D341Med (cell line): ENCODE results near the gene SELENOP.

ENCODE experiments used
- DNase-seq: peaks from one replicate; pipeline ENCODE4 v3.0.0; 2012; ENCODE audit warnings: low spot score

Gene SELENOP

DNA sequence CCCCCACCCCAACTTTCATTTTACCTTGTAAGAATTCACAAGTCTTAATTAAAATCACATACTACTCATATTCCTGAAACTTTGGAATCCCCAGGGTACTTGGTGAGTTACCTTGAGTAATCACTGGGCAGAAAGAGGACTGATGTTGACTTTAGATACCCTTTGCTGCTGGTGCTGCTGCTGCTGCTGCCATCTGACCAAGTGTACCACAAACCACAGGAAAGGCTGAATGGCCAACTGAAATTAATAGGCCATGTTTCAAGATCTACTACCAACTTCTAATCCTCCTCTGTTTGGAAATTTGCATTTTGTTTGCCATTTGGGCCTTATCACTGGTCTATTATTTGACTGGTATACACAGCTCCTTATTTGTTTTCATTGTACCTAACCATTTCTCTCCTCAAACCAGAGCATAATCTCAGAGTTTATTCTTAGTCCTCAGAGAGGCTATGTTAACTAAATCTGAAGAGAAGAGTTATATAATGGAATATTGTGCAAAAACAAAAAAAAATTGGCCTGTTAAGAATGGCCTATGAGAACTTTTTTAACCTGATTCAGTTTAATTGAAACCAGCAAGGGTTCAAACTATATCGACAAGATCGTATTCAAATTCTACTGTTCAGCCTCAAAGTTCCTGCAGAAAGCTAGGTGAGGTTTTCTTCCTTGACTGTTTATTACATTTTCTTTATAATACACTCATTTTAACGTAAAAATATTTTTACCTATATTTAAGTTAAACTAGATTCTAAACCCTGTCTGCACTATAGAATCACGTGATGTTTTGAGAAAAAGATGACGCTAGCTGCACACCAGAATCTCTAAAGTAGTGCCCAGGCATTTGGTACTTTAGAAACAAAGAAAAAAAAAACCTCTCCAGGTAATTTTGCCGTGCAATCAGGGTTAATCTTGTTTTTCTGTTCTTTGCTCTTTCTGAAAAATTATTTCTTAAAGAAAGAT is 13.1 kb downstream of the SELENOP start:
- DNase-seq: no peak

DNA sequence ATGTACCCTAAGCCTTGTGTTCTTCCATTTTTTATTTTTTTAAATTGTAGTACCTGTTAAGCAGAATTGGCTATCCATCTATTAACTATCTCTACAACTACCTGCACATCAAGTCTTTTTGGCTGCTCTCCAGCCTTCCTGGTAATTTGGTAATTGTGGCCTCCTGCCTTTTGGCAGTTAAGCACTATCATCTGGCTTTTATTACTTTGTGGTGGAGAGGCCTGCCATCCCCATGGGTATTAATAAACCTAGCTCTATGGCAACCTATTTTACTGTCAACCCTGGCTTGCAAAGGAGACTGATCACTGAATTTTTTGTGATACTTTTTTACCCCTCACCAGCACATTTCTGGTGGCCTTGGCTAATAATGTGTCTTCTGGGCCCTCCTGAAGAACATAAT is 20.5 kb downstream of the SELENOP start:
- no peak for DNase-seq

DNA sequence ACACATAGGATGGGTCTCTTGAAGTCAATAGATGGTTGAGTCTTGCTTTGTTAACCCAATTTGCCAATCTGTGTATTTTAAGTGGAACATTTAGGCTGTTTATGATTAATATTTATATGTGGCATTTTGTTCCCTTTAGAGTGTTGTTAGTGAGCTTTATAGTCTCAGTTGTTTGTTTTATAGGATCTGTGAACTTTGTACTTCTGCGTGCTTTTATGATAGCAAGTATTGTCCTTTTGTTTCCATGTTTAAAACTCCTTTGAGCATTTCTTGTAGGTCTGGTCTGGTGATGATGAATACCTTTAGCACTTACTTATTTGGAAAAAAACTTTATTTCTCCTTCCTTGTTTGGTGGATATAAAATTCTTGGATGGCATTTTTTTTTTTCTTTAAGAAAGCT is 23.8 kb downstream of the SELENOP start:
- no peak for DNase-seq

DNA sequence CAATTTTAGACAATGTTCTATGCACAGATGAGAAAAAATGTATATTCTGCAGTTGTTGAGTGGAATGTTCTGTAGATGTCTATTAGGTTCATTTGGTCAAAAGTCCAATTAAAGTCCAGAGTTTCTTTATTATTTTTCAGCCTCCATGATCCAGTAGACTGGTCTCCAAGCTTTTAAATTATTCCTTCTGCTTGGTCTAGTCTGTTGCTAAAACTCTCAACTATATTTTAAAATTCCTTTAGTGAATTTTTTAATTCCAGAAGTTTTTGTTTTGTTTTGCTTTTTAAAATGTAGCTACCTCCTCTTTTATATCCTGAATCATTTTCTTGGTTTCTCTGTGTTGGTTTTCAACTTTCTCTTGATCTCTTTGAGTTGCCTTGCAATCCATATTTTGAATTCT is 24.6 kb downstream of the SELENOP start:
- no peak for DNase-seq

DNA sequence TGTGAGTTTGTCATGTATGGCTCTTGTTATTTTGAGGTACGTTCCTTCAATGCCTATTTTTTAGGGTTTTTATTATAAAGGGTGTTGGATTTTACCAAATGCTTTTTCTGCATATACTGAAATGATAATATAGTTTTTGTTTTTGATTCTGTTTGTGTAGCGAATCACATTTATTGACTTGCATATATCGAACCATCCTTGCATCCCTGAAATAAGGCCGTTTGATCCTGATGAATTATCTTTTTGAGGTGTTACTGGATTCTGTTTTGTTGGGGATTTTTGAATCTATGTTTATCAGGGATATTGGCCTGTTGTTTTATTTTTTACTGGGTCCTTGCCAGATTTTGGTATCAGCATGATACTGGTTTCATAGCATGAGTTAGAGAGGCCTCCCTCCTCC is 25.9 kb downstream of the SELENOP start:
- no peak for DNase-seq

DNA sequence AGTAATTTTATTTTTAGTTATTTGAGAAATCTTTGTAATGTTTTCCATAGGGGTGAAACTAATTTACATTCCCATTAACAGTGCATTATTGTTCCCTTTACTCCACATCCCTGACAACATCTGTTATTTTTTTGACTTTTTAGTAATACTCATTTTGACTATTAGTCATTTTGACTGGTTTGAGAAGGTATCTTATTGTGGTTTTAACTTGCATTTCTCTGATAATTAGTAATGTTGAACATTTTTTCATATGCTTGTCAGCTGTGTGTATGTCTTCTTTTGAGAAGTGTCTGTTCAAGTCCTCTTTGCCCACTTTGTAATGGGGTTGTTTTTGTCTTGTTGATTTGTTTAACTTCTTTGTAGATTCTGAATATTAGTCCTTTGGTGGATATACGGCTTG is 27.6 kb downstream of the SELENOP start:
- no peak for DNase-seq

DNA sequence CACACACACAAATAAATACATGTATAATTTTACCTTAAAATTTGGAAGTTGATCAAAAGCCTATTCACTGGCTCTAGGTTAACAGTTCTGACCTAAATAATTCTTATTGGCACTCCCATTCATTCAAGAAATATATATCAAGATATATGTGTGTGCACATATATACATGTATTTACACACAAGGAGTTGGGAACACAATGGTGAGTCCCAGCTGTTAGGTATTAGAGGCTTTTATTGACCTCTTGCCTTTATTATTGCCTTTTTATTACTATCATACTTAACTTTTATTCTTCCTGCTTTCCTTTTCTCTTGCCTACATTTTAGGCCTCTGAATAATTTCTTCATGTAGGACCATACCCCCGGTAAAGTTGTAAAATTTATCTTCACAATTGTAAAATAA is 30.1 kb downstream of the SELENOP start:
- DNase-seq: no peak

DNA sequence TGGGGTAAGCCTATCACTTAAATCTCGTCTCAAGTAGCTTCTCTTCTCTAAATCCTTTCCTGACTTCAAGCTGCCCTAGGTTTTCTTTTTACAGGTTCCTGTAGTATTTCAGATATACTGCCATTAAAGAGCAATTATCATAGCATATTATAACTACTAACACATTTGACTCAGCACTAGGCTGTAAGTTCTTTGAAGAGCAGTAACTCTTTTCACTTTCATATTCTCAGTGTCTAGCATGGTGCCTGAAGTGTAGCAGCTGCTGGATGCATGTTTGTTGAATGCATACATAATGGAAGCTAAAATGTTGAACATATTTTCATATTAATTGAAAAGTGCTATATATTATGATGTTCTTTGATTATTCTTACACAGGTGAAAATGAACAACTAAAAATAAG is 32.6 kb downstream of the SELENOP start:
- DNase-seq: no peak

DNA sequence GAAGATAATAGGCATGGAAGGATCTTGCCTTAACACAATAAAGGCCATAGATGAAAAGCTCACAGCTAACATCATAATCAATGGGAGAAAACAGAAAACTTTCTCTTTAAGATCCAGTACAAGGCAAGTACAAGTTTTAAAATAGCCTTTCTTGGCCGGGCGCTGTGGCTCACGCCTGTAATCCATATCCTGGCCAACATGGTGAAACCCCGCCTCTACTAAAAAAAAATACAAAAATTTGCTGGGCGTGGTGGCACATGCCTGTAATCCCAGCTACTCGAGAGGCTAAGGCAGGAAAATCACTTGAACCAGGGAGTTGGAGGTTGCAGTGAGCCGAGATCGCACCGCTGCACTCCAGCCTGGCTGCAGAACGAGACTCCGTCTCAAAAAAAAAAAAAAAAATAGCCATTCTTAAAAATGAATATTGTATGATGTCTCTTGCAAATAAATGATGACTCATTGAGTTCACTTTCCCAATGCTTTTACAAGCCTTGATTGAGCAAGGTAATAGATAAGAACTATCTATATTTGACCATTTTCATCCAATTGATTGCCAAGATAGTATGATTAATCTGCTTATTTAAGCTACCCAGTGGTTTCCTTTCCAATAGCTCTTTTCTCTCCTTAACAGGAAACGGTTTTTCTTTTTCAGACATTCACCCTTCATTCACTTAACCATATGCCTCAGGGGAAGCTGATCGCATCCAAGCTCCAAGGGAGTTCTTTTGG is 39.3 kb downstream of the SELENOP start:
- DNase-seq: no peak

DNA sequence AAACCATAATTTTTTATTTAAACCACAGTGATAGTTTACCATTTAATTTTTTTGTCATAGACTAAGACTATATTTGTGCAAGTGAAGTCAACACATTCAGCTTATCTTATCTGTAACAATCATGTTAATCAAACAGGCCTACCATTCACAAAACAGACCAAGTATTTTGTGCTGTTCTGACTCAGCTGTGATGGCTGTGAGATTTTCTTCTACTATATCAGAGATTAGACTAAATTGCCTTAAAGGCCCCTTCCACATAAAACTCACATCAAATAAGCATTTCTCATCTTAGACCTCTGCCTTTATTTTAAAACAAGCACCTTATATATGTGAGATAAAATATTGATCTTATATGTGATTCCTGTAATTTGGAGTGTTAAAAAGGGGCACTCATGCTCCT is 41.7 kb downstream of the SELENOP start:
- DNase-seq: no peak

DNA sequence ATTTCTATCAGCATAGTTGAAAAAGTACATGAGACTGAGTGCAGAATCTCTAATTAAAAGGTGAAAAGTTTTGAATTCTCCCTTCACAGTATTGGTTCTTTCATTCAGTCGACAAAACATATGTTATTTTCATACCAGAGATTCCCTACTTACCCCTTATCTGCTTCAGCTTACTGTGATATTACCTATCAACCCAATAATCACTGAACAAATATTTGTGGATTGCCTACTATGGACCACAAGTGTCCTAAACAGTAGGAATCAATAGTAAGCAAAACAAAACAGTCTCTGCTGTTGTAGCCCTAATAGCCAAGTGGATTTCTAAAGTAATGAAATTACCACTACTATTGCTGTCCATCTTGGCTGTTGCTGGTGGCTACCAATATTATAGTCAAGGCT is 43.6 kb downstream of the SELENOP start:
- no peak for DNase-seq

DNA sequence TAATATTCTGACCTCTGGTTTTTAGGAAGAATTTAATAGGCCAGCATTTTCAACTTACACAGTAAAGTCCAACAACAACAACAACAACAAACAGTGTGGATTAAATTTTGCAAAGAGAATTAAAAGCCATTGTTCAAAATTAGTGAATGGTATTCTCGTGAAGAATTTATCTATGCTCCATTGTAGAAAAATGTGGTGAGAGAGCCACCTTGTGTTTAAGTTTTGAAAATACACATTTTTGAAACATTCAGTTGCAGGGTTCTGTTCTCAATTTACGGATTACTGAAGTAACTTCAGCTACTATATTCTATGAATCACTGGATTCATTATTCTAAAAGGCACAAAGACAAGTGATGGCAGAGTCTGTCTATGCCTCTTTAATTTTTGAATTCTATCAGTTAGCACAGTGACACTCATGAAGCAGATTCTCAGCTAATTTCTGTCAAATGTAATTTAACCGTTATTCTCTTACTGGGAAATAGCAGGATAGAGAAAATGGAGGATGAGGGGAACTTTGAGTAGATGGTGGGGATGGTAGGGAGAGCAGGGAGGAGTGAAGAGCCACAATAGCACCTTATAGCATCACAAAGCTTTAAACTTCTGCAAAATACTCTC is 44.1 kb downstream of the SELENOP start:
- peak; percentile 26 for DNase-seq

DNA sequence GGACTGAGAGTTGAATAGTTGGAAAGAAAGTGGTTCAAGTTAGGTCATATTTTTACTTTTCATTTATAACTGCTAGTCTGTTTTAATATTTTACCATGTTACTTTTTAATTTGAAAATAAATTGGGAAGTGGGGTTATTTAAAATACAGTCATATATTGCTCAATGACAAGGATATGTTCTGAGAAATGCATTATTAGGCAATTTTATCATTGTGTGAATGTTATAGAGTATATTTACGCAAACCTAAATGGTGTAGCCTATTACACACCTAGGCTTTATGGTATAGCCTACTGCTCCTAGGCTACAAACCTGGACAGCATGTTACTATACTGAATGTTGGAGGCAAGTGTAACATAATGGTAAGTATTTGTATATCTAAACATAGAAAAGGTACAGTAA is 49.9 kb downstream of the SELENOP start:
- DNase-seq: no peak

DNA sequence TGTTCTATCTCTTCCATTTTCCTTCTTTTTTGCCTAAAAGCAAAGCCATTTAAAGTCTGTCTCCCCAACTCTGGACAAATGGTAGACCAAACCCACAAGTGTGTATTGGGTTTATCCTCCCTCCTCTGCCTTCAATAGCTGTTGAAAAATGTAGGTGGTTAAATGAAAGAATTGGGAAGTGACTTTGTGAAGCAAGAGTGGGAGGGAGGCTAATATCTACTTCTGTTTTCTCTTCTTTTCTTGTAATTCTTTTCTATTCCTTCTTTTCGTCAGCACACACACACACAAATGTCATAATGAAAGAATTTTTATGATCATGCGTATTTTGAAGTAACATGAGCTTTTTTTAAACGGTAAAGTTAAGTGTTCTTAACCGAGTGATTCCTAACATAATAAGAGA is 51.3 kb downstream of the SELENOP start:
- DNase-seq: no peak

DNA sequence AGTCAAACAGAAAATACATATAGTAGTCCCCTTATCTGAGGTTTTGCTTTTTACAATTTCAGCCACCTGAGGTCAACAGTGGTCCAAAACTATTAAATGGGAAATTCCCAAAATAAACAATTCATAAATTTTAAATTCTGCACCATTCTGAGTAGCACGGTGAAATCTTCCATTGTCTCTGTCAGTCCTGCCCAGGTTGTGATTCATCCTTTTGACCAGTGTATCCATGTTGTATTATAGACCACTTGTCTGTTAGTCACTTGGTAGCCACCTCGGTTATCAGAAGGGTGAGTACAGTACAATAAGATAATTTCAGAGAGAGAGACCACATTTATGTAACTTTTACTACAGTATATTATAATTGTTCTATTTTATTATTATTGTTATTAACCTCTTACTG is 52.2 kb downstream of the SELENOP start:
- DNase-seq: no peak

DNA sequence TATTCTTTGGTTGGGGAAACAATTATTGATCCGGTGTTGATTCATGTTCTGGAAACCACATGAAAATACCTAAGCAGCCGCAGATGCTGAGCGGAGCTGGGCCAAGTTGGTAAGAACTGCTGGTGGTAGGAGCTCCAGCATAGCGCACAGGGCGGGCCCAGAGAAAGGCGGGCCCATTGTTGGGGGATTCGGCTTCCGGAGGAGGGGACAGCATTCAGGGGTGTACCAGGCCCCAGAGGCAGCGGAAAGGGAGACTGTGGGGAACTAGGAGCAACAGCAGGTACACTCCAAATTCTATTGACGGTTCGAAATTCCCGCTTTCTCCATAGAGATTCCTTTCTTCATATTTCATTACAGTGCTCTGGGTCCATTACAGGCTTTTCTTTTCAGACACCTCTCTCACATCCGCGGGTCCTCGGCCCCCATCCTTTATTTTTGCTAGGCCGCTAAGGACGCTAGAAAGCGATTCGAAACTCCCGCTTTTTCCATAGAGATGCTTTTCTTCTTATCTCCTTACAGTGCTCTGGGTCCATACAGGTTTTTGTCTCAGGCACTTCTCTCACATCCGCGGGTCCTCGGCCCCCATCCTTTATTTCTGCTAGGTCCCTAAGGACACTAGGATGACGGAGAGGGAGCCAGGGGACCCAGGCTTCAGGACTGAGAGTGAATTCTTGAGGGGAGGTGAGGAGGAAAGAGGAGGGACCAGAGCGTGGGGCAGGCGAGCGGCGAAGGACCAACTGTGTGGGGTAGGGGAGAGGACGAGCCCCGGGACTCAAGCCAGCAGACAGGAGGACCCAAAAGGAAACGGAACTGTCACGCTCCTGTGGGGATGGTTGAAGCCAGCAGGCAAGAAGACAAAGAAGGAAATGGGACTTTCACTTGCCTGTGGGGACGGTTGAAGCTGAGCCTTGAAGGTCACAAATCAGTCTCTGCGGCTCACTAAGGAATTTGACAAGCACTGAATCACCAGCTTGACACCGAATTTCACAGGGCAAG is 54.8 kb downstream of the SELENOP start, which contains the start of gene CCDC152:
CCDC152 (plus strand) TSS at position 213 of the 996 bp plus-strand sequence. CDS start 2,304 bp downstream, outside the sequence.
- DNase-seq: no peak

DNA sequence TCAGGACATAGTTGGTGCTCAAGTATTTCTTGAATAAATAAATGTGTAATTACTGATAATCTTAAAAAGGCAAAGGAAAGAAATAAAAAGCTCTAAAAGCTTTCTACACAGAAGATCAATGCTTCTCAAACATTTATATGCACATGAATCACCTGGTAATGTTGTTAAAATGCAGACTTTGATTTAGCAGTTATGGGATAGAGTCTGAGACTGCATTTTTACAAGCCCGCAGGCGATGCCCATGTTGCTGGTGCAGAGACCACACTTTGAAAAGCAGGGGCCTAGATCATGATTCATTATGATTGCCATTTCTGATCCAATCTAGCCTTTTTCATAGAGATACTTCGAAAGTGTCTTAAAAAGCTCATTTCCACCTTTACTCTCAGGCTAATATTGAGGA is 58.6 kb downstream of the SELENOP start:
- DNase-seq: no peak

DNA sequence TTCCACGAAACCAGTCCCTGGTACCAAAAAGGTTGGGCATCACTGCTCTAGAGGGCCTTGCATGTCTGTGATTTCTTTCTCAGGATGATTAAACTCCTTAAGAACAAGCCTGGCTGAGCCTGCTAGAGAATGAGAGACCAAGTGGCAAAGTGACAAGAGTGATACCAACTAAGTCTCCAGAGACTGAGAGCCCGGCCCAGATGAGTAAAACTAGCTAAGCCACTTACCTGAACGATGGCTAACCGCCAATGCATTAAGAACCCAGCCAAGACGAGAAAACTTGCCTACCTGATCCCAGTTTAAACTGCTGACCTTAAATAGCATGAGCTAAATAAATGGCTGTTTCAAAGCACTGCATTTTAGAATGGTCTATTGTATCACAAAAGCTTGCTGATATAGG is 60.6 kb downstream of the SELENOP start:
- no peak for DNase-seq

DNA sequence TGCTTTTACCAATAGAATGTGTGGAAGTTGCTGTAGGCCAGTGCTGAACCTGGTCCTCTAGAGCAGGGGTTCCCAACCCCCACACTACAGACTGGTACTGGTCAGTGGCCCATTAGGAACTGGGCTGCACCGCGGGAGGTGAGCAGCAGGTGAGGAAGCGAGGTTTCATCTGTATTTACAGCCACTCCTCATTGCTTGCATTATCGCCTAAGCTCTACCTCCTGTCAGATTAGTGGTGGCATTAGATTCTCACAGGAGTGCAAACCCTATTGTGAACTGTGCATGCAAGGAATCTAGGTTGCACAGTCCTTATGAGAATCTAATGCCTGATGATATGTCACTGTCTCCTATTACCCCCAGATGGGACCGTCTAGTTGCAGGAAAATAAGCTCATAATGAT is 61.2 kb downstream of the SELENOP start:
- DNase-seq: no peak
